ENCODE measurements around the gene C3orf80.
"Not testable (repeated sequence)": the region's sequence is repeated elsewhere in the genome, so short reads cannot be mapped to it uniquely, and the experiment has no call there.

The C3orf80 gene

DNA sequence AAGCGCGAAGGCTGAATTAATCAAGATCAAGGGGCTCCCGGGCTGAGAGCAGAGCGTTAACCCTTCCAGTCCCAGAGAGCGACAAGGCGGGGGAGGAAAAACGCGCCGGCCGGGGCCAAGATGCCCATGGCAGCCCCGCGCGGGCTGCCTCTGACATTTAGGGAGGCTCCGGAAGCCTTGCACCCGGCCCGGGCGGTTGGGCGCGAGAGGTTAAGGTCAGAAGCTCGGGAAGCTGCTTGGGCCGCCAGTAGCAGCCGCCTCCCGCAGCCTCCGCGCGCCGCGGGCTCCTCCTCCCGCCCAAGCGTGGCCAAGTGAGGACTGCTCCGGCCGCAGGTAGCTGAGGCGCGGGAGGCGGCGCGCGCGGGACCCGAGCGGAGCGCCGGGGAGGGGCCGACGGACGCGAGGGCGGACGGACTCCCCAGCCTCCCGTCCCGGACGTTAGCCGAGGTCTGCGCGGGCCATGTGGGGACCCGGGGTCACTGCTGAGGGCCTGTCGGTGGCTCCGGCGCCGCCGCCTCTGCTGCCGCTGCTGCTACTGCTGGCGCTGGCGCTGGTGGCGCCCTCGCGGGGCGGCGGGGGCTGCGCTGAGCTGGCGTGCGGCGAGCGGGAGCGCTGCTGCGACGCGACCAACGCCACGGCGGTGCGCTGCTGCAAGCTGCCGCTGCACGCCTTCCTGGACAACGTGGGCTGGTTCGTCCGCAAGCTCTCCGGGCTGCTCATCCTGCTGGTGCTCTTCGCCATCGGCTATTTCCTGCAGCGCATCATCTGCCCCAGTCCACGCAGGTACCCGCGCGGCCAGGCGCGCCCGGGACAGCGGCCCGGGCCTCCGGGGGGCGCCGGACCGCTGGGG, at the start of gene C3orf80:
Gene C3orf80 (plus strand): TSS at position 247 of the 850 bp plus-strand sequence. CDS start 214 bp downstream, at position 461.
- DNase-seq, result peak; percentile 25

DNA sequence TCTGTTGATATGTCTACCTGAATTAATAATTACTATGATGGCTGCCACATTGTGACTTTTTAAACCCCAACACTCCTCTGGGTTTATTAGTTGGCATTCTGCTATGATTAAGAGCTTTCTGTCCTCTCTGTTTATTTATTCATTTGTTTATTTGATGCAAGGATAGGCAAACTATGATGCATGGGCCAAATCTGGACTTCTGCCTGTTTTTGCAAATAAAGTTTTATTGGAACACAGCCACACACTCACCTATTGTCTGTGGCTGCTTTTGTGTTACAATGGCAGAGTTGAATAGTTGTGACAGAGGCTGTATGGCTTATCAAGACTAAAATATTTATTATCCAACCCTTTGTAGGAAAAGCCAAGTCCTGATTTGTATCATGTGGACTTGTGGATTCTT, 48.3 kb upstream of the C3orf80 start:
- DNase-seq, result no peak

DNA sequence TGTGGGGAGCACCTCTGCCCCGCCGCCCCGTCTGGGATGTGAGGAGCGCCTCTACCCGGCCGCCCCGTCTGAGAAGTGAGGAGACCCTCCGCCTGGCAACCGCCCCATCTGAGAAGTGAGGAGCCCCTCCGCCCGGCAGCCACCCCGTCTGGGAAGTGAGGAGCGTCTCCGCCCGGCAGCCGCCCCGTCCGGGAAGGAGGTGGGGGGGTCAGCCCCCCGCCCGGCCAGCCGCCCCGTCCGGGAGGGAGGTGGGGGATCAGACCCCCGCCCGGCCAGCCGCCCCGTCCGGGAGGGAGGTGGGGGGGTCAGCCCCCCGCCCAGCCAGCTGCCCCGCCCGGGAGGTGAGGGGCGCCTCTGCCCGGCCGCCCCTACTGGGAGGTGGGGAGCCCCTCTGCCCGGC, 46.6 kb upstream of the C3orf80 start:
- not testable (repeated sequence) for DNase-seq

DNA sequence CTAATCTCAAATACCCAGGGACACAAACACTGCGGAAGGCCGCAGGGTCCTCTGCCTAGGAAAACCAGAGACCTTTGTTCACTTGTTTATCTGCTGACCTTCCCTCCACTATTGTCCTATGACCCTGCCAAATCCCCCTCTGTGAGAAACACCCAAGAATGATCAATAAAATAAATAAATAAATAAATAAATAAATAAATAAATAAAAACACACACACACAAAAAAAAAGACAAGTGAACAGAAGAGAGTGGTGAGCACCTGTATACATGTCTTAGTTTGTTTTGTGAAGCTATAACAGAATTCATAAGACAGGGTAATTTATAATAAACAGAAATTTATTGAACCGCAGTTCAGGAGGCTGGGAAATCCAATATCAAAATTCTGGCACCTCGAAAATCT, 45.8 kb upstream of the C3orf80 start:
- DNase-seq, result not testable (repeated sequence)

DNA sequence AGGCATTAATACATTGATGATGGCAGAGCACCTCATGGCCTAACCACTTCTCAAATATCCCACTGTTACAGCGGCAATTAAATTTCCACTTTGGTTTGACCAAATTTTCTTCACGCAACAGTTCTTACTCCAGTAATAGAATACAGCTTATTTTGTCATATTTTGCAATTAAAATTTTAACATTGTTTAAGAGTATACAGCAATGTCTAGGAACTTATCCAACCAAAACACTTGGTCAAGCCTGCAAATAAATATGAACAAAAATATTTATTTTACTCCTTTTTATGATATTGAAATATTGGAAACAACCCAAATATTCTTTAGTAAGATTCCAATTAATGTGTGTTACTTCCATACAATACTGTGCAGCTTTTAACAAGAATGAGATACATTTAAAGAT, 45.3 kb upstream of the C3orf80 start:
- DNase-seq, result no peak

DNA sequence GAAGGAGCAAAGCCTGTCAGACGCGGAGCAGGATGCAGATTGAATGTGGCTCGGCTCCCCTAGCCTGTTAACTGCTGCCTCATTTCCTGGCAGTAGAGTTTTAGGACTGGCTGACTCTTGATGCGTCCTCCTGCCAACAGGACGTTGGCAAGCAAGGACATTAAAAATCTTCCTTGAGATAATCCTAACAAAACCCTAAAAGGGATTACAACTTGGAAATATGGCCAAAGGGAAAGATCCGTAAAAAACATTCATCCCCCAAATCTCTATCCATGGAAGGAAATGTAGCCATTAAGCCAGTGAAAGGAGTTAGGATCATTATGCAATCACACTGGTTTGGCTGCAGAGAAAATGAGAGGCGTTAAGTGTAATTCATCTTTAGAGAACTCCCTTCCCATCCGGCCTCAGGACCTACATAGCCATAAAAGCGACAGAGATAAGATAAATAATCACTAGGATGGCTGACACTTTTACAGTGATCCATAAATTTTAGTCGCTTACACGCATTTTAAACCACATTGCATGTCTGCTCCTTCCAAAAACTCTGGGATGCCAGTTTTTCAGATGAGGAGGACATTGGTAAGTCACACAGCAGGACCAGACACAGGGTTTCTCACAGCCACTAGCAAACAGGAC, 44.5 kb upstream of the C3orf80 start:
- DNase-seq, result no peak

DNA sequence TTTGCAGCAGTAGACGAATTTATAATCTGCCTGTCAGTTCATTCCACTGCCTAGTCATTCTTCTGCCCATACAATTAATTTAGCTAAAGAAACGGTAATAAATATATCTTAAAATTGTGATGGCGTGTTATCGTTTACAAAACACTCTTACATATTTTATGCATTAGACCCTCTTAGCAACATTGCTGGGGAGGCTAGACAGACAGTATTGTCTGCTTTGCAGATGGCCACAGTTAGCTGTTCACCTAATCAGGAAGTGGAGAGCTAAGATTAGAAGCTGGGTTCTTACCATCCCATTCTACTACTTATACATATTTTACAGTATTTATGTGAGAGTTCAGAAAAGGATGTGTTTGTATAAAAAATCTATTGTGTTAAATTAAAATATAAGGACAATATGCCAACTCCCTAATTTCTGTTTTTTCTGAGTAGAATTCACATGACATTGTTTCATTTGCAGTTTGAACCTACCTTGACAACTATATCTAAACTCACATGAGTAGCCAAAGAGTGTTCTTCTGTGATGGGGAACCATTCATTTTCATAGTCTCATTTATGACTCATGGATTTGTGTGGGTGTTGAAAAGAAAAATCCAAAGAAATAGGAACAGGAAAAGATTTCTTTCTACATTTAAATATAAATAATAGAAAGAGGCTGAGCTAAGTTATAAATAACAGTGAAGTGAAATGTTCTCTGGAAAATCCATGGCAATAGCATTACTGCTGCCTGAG, 41.7 kb upstream of the C3orf80 start:
- DNase-seq, result no peak

DNA sequence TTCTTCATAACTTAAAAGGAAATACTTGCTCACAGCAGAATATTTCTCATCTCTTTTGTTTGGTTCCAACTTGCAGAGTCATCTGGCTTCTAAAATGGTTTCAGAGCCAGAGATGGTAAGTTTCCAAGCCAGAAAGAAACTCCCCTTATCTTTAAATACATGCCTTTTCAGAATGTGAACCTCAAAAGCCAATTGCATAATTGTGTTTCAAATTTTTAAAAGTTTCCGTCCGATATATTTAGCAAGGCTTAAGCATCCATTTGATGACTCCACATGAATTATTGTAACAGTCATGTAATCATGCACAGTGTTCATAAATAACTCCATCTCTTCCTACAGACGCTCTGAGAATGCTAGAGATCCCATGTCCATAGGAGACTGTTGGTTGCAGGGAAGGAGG, 40.6 kb upstream of the C3orf80 start:
- DNase-seq, result no peak

DNA sequence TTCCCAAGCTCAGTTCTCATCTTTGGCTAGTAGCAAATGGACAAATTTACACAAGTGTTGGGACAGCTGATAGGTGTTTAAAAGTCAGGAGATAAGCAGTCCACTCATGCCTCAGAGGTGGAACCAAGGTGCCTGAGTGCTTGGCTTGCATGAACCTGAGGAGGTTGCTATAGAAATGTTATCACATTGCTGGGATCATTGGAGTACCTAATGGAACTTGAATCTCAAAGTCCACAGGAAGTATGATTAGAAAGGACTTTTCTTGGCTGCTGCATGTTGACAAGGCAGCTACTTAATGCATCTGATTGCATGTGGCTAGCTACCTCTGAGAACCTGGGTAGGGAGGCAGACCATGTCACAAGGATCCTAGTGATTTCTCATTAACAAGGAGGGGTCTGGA, 39.5 kb upstream of the C3orf80 start:
- DNase-seq, result no peak

DNA sequence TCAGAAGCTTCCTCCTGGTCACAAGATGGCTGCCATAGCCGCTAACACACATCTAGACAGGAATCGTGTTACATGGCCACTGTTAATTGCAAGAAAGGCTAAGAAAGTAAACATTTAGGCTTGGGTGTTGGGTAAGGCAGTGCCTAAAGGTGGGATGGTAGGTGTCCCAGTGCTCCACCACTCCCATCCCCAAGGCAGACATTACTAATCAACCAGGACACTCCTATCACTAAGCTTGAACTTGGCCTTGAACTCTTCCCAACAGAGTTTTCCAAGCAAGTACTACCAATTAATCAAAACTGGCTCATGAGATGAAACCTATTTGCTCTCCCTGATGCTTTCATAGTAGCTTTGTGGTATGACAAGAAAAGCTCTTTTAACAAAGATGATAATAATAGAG, 37.9 kb upstream of the C3orf80 start:
- DNase-seq, result no peak

DNA sequence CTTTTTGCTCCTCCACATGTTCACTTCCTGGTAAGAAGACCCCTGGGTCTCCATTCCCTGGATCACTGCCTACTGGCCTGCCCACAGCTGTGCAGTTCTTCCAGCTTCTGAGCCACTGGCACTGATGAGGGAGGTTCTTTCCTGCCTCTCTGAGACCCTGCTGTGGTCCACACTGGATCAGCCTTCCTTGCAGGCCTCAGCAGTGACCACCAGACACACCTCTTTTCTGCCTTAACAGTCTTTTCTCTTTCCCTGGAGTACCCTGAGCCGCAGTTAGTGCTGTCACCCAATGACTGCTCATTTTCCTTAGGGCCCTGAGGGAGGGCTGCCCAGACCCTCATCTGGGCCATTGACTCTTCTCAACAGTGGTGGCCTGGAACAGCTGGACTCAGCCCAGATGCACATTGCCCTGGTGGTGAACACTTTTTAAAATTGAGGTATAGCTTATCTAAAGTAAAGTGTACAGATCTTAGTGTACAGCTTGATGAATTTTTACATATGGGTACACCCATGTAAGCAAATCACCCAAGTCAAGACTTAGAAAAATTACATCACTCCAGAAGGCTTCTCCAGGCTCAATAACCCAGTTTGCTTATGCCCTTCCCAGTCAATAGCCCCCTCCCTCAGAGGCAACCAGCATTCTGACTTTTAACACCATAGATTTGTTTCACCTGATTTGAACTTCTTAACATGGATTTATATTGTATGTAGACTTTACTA, 32.8 kb upstream of the C3orf80 start:
- no peak for DNase-seq

DNA sequence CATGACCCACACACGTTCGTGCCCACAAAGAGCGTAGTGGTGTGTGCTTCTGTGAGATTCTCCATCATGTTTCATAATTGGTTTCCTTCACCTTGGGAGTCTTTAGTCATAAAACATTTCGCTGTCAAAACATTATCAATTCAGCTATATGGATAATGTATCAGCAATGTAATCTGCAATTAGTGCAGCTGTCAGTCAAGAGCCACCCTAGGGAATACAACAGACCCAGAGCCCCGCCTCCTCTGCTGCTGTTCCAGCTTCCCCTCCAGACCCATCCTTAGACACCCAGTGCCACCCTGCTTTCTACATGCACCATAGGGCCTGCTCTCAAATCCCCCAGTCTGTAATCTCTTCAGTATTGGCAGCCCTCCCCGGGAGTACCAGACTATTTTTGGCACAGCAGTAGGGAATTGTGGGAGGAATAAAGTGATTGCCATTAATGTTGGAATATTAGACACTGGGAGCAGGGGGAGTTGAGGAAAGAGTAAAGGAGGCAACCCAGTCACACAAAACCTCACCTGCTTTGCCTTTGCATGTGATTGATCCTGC, 31.5 kb upstream of the C3orf80 start:
- no peak for DNase-seq

DNA sequence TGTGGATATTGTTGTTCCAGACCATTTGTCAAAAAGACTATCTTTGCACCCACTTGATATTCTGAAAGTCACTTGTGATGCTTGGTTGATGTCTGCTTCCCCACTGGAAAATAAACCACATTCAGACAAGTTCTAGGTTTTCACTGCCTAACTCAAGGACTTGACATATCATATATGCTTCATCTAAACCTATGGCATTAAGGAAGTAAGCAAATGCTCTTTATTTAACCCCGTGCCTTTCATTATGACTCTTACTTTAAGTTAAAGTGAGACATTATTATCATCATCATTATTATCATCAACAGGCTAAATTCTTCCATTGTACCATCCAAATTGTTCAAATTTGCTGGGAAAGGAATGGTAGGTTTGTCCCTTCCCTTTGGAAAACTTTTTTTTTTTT, 30.8 kb upstream of the C3orf80 start:
- DNase-seq, result no peak

DNA sequence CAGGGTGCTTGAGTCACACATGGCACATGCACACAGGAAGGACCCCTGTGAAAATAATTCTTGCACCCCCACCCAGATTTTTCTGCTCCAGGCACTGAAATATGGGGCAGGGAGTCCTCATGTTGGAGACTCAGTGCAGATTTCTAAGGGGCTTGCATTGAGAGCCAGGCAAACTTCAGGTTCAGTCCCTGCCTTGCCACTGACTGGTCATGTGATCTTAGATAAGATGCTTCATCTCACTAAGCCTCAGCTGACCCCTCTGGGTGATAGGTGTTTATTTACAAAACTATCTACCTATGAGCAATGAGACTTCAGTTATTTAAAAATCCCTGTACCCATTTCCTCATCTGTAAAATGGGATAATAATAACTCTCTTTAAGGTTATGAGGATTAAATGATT, 30.1 kb upstream of the C3orf80 start:
- DNase-seq, result no peak

DNA sequence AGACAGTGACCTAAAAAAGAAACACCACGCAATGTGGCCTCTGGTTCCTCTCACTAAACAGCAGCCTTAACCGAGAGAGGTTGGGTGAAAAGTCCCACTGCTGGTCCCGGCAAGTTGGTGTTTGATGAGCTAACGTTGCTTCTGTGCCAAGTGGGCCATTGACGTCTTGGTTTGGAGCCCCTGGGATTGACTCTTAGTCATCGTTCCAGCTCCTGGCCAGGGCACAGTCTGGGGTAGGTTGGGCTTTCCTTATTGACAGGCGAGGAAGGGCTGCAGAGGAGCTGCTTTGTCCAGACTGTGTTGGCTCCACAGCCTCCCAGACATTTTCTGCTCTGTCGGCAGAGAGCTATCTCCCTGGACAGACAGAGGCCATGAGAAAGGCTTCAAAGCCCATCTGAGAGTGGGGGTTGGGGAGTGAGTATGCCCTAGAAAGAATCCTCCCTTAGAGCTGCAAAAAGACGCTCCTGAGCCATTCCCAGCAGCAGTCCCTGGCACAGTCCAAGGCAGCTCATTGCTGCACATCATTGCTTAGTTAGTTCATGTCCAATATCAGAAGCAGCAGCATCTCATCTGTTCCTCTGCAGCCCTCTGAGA, 28.6 kb upstream of the C3orf80 start:
- DNase-seq, result no peak

DNA sequence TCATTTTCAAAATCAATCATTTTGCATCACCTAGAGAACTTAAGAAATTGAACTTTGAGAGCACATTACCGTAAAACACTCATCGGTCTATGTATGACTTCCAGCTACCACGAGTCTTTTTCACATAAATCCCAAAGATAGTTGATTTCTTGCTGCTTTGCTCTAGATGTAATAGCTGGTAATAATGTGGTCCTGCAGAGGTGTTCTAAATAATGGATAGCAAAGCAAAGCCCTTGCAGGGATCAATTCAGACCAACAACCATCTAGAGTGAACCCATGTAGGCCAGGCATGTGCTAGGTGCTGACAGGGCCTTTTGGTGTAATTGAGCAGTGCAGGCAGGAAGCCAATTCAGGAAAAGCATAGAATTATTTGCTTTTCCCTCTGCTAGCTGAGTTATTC, 26.1 kb upstream of the C3orf80 start:
- no peak for DNase-seq

DNA sequence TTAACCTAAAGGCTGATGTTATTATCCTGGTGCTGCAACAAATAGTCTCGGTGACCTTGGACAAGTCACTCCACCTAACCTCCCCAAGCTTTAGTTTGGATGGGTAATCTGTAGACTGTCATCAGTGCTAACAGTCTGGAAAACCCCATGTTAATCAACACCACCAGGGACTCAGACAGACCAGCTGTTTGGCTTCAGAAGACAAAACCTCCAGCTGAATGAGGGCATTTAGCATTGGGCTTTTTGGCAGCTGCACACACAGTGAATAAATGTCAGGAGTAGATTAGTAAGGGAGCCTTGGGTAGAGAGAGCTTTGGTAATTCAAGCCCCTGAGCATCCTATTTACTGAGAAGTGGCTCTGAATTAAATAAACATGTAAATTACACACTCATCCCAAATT, 24.9 kb upstream of the C3orf80 start:
- DNase-seq, result no peak

DNA sequence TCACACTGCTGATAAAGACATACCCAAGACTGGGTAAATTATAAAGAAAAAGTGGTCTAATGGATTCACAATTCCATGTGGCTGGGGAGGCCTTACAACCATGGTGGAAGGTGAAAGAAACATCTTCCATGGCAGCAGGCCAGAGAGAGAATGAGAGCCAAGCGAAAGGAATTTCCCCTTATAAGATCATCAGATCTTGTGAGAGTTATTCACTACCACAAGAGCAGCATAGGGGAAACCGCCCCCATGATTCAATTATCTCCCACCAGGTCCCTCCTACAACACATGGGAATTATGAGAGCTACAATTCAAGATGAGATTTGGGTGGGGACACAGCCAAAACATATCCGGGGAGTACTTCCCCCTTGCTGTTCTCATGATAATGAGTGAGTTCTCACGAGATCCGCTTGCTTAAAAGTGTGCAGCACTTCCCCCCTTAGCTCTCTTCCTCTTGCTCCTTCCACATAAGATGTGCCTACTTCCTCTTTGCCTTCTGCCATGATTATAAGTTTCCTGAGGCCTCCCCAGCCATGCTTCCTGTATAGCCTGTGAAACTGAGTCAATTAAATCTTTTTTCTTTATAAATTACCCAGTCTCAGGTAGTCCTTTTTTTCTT, 20.7 kb upstream of the C3orf80 start:
- not testable (repeated sequence) for DNase-seq

DNA sequence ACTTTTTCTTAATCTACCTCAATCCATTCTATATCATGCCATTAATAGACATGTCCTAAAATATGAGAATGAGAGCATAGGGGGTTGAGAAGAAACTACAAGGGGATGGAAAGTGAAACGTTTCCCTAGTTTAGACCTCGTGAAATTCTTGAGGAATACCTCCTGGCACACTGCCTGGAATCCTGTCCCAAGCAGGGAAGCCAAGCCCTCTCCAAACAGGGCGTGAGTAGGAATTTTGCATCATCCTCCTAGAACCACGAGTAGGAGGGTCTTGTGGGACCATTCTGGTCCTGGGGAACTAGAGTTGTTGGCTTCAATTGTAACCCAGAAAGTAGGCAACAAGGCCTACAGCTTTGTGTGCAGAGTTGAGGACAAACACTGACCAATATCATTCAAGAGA, 19.6 kb upstream of the C3orf80 start:
- DNase-seq, result no peak

DNA sequence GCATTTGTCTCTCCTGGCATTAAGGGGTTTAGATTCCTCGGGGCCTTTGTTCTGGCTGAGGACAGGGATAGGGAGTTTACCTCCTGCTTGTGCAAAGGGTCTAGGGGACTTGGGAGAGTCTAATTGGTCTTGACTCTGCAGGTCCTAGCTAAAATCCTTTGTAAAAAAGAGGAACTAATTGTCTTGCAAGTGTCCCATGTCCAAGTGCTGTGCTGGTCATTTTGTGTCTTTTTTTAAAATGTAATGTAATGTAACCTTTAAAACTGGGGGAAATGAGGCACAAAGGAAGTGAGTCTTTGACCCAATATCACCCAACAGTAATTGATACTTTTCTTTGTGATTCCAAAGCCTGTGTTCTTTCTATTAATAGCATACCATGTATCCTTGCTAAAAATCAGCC, 14.9 kb upstream of the C3orf80 start:
- no peak for DNase-seq

DNA sequence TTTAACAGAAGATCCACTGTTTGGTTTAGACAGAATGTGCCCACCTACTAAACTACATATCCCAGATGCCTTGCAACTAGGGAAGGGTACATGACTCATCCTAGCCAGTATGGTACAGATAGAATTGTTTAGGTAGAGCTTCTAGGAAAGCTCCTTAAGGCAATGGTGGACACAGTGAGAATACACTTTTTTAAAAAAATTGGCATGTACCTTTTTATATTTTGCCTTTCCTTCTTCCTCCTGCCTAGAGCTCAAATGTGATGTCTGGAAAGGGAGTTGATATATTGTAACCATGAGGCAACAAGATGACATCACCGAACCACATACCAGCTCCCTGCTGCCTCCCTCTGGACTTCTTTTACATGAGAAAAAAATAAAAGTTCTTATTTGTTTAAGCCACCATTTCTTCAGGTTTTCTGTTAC, 14.4 kb upstream of the C3orf80 start:
- no peak for DNase-seq

DNA sequence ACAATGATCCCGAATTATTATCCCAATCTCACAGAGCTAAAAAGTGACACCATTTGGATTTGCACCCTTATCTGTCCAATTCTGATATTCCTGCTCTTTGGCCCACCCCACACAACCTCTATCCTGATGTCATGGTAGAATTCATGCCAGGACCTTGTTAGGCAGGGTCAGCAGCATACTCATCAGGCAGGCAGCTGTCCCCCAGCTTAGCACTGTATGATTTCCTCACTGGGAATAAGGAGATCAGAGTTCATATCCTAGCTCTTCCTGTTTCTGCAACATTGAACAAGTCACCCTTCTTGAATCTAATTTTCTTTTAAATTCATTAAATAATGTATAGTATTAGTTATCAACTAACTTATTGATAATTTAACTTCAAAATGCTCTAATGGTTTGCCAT, 12.0 kb upstream of the C3orf80 start:
- DNase-seq, result no peak

Data from NCI-H510A treated with DMSO at 0.1 percent for 48 hours (cell line).